Ishikawa (cell line): Measurements from ENCODE around the gene ZFAND2B.

Experiments used
- CREB1 ChIP-seq: IDR thresholded peaks from 2 replicates; pipeline ENCODE4 v1.6.1; 2012; ENCODE audit warnings: low read depth
- EGR1 ChIP-seq: IDR thresholded peaks from 2 replicates; pipeline ENCODE4 v1.6.1; 2012
- EP300 ChIP-seq: IDR thresholded peaks from 2 replicates; pipeline ENCODE4 v1.6.1; 2012; ENCODE audit warnings: borderline replicate concordance
- FOXM1 ChIP-seq: IDR thresholded peaks from 2 replicates; pipeline ENCODE4 v1.6.1; 2012; ENCODE audit warnings: low read depth, borderline replicate concordance
- MAX ChIP-seq: IDR thresholded peaks from 2 replicates; pipeline ENCODE4 v1.6.1; 2012
- RAD21 ChIP-seq: IDR thresholded peaks from 2 replicates; pipeline ENCODE4 v1.6.1; 2012; ENCODE audit warnings: low read depth
- TAF1 ChIP-seq: IDR thresholded peaks from 2 replicates; pipeline ENCODE4 v1.6.1; 2012; ENCODE audit warnings: low read depth, mild to moderate bottlenecking
- TCF12 ChIP-seq: IDR thresholded peaks from 2 replicates; pipeline ENCODE4 v1.6.1; 2012; ENCODE audit warnings: low read depth
- TEAD4 ChIP-seq: IDR thresholded peaks from 2 replicates; pipeline ENCODE4 v1.6.1; 2012
- YY1 ChIP-seq: IDR thresholded peaks from 2 replicates; pipeline ENCODE4 v1.6.1; 2012; ENCODE audit warnings: low read depth
- ZBTB7A ChIP-seq: IDR thresholded peaks from 2 replicates; pipeline ENCODE4 v1.6.1; 2012; ENCODE audit warnings: low read depth
- TF ChIP-seq, protein P1 (sequence below): IDR thresholded peaks from 2 replicates; pipeline ENCODE4 v1.6.1; 2012
- TF ChIP-seq, protein P2 (sequence below): IDR thresholded peaks from 2 replicates; pipeline ENCODE4 v1.6.1; 2012; ENCODE audit warnings: low read depth, mild to moderate bottlenecking

DNA sequence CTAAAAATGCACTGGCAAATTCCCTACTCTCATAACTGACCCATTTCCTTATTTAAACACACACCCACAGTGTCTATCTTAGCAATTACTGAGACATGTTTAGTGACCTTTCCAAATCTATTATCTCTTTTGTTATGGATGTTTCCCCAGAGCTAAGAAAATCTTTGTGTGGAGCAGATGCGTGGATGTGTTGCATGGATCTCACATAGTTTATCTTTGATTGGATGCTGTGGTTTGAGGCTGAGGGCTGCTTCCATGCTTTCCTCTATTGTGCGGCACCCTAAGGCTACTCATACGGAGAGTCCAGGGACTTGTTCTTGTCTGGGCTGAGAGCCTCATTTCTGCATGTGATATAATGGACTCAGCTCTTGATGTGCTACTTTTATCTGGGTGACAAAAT is 27.7 kb downstream of the ZFAND2B start:
- no peak for TF ChIP-seq TAF1
- TF ChIP-seq CREB1, result no peak
- TF ChIP-seq MAX, result no peak
- TF ChIP-seq YY1, result no peak
- TF ChIP-seq EP300, result no peak
- TF ChIP-seq TCF12, result no peak
- TF ChIP-seq RAD21, result no peak
- TF ChIP-seq, protein P1, sequence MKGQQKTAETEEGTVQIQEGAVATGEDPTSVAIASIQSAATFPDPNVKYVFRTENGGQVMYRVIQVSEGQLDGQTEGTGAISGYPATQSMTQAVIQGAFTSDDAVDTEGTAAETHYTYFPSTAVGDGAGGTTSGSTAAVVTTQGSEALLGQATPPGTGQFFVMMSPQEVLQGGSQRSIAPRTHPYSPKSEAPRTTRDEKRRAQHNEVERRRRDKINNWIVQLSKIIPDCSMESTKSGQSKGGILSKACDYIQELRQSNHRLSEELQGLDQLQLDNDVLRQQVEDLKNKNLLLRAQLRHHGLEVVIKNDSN, result no peak
- no peak for TF ChIP-seq EGR1
- no peak for TF ChIP-seq TEAD4
- TF ChIP-seq, protein P2, sequence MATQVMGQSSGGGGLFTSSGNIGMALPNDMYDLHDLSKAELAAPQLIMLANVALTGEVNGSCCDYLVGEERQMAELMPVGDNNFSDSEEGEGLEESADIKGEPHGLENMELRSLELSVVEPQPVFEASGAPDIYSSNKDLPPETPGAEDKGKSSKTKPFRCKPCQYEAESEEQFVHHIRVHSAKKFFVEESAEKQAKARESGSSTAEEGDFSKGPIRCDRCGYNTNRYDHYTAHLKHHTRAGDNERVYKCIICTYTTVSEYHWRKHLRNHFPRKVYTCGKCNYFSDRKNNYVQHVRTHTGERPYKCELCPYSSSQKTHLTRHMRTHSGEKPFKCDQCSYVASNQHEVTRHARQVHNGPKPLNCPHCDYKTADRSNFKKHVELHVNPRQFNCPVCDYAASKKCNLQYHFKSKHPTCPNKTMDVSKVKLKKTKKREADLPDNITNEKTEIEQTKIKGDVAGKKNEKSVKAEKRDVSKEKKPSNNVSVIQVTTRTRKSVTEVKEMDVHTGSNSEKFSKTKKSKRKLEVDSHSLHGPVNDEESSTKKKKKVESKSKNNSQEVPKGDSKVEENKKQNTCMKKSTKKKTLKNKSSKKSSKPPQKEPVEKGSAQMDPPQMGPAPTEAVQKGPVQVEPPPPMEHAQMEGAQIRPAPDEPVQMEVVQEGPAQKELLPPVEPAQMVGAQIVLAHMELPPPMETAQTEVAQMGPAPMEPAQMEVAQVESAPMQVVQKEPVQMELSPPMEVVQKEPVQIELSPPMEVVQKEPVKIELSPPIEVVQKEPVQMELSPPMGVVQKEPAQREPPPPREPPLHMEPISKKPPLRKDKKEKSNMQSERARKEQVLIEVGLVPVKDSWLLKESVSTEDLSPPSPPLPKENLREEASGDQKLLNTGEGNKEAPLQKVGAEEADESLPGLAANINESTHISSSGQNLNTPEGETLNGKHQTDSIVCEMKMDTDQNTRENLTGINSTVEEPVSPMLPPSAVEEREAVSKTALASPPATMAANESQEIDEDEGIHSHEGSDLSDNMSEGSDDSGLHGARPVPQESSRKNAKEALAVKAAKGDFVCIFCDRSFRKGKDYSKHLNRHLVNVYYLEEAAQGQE, result no peak
- no peak for TF ChIP-seq FOXM1
- TF ChIP-seq ZBTB7A, result no peak
